Astrocyte of the spinal cord (primary cell): ENCODE measurements around the gene KDM4C.

Experiments used
- DNase-seq: peaks from one replicate; pipeline ENCODE4 v3.0.0; 2011; ENCODE audit warnings: low read depth, low spot score
- H3K4me3 ChIP-seq: 2 replicates; pipeline ENCODE4 v1.5.1; 2011; ENCODE audit warnings: low read depth, mild to moderate bottlenecking, low read length, moderate library complexity
- CTCF ChIP-seq: IDR thresholded peaks from 2 replicates; pipeline ENCODE4 v1.5.1; 2012; ENCODE audit warnings: low read depth, mild to moderate bottlenecking, low read length, inconsistent platforms
- in situ Hi-C: cut with HindIII; loops from 2 replicates; pipeline ENCODE4 v1.10.0; 2017; ENCODE audit warnings: low sequenced_read_pairs

KDM4C gene

GRCh38 chr9:6959270-6960000 lies 201.7 kb downstream of the KDM4C start:
- TF ChIP-seq CTCF, result no peak
- in situ Hi-C loops, result no loop called here
- no peak for DNase-seq
- H3K4me3 ChIP-seq, result no peak overlapping the region

DNA sequence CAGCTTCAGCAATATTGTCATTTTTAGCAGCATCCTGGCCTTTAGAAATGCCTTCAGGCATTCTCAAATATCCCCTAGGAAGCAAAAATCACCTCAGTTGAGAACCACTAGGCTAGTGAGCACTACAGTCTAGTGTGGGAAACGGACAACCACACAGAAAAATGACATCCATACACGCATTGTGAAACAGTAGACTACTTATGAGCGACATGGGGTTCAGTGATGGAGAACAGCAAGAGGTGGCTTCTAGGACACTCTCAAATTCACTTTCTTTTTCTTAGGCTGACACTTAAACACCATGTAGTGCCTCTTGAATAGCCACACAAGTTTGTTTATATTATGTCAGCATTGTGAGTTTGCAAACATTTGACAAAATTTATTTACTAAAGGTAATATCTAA lies 203.0 kb downstream of the KDM4C start:
- in situ Hi-C loops, result no loop called here
- H3K4me3 ChIP-seq, result no peak overlapping the region
- no peak for TF ChIP-seq CTCF
- no peak for DNase-seq

DNA sequence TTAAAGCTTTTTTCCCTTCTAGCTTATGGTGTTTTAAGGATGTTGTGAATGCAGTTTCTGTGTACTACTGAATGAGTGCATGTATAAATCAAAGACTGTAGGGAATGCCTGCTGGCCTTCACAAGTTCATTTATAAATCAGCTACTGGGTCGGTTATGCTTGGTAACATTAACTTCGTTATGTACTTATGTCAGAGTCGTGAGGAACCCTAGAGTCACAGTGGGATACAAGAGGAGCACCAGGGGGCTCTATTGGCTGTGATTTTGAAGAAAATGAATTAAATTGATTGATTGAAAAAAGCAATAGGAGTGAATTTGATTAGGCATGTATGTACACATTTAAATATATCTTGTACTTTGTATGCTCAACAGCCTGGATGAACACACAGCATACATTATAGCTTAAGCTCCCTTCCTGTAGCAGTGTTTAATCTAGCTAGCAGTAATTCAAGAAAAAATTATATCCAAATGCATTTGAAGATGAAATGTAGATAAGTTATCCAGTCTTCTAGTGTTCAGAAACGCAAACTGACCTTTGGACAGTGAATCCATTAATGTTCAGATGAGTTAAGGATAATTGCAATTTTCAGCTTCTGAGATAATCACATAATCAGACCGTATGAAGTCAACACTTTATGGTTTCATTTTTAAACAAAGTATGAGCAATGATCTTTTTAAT lies 204.2 kb downstream of the KDM4C start:
- in situ Hi-C loops, result no loop called here
- H3K4me3 ChIP-seq, result no peak overlapping the region
- no peak for DNase-seq
- TF ChIP-seq CTCF, result no peak

DNA sequence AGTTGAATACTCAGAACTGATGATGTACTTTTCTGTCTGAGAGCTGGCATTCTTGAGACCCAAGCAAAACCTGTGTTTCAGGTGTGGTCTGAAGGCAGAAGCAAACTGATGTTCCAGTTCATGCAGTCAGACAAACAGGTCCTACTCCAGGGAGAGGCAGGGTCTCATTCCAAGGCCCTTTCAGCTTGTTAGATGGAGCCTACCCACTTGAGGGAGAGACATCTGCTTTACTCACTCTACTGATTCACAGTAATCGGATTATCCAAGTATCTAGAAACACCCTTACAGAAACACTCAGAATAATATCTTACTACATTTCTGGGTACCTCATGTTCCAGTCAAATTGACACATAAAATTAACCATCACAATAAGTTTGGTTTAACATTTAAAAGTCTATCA lies 207.8 kb downstream of the KDM4C start:
- H3K4me3 ChIP-seq, result no peak overlapping the region
- DNase-seq, result no peak
- in situ Hi-C loops, result no loop called here
- no peak for TF ChIP-seq CTCF

- no peak overlapping the region for H3K4me3 ChIP-seq
- DNase-seq, result peak; percentile 75
- in situ Hi-C loops, result no loop called here
- no peak for TF ChIP-seq CTCF
Observed at GRCh38 chr9:6968271-6968670, 210.5 kb downstream of the KDM4C start.

- no peak for TF ChIP-seq CTCF
- DNase-seq, result no peak
- in situ Hi-C loops, result no loop called here
- no peak overlapping the region for H3K4me3 ChIP-seq
Observed at GRCh38 chr9:6969805-6970204, 212.0 kb downstream of the KDM4C start.
